GM21825 (cell line): ENCODE data around the gene RRP15.

Experiments
- ATAC-seq: cut with Tn5 transposase; IDR thresholded peaks from one replicate; pipeline ENCODE4 v1.9.1; 2021; ENCODE audit warnings: mild to moderate bottlenecking, moderate library complexity; ENCODE audit not compliant: unreplicated experiment

The RRP15 gene

GRCh38 chr1:218357893-218358232, 72.8 kb downstream of the RRP15 start:
- ATAC-seq: no peak

GRCh38 chr1:218361298-218362065, 76.4 kb downstream of the RRP15 start:
- no peak for ATAC-seq

GRCh38 chr1:218362418-218363076, 77.5 kb downstream of the RRP15 start:
- ATAC-seq: no peak

GRCh38 chr1:218363141-218363540, 78.0 kb downstream of the RRP15 start:
- ATAC-seq: no peak

GRCh38 chr1:218364028-218364710, 79.1 kb downstream of the RRP15 start:
- no peak for ATAC-seq

GRCh38 chr1:218365226-218365999, 80.3 kb downstream of the RRP15 start:
- ATAC-seq: no peak

GRCh38 chr1:218366322-218367052, 81.4 kb downstream of the RRP15 start:
- ATAC-seq: no peak

GRCh38 chr1:218367118-218367517, 82.0 kb downstream of the RRP15 start:
- no peak for ATAC-seq

GRCh38 chr1:218368686-218369085, 83.6 kb downstream of the RRP15 start:
- no peak for ATAC-seq

GRCh38 chr1:218369688-218370511, 84.8 kb downstream of the RRP15 start:
- ATAC-seq: no peak

- ATAC-seq: no peak
These were observed 87.0 kb downstream of the RRP15 start for GRCh38 chr1:218371927-218372672.

- no peak for ATAC-seq
These were observed 89.6 kb downstream of the RRP15 start for GRCh38 chr1:218374401-218375353.

- peak; percentile 5 for ATAC-seq
These were observed 91.6 kb downstream of the RRP15 start for GRCh38 chr1:218376722-218377121.

- ATAC-seq: peak; percentile 74
These were observed 92.1 kb downstream of the RRP15 start for GRCh38 chr1:218377143-218377660.

- ATAC-seq: no peak
These were observed 95.3 kb downstream of the RRP15 start for GRCh38 chr1:218380125-218380977.

GRCh38 chr1:218382261-218382660, 97.2 kb downstream of the RRP15 start:
- ATAC-seq: no peak

- ATAC-seq: no peak
These were observed 98.0 kb downstream of the RRP15 start for GRCh38 chr1:218383051-218383450.
